Neuron (in vitro differentiated cells): Measurements from ENCODE around the gene SSB.
"Not testable (repeated sequence)": the region's sequence is repeated elsewhere in the genome, so short reads cannot be mapped to it uniquely, and the experiment has no call there.

ENCODE experiments used
- H2AFZ ChIP-seq: one replicate; pipeline ENCODE4 v1.6.1; 2013; ENCODE audit warnings: low read depth, mild to moderate bottlenecking, inconsistent platforms, low read length, moderate library complexity
- H3K27me3 ChIP-seq: one replicate; pipeline ENCODE4 v1.6.1; 2013; ENCODE audit warnings: low read length; ENCODE audit not compliant: insufficient read depth
- H3K36me3 ChIP-seq: one replicate; pipeline ENCODE4 v1.6.1; 2013; ENCODE audit warnings: low read length; ENCODE audit not compliant: insufficient read depth
- H3K4me1 ChIP-seq: one replicate; pipeline ENCODE4 v1.6.1; 2013; ENCODE audit warnings: low read length; ENCODE audit not compliant: insufficient read depth
- H3K4me3 ChIP-seq: 2 replicates; pipeline ENCODE4 v1.5.1; 2013; ENCODE audit warnings: mild to moderate bottlenecking, low read length, moderate library complexity
- H3K9me3 ChIP-seq: one replicate; pipeline ENCODE4 v1.6.1; 2013; ENCODE audit warnings: low read length

The SSB gene

DNA sequence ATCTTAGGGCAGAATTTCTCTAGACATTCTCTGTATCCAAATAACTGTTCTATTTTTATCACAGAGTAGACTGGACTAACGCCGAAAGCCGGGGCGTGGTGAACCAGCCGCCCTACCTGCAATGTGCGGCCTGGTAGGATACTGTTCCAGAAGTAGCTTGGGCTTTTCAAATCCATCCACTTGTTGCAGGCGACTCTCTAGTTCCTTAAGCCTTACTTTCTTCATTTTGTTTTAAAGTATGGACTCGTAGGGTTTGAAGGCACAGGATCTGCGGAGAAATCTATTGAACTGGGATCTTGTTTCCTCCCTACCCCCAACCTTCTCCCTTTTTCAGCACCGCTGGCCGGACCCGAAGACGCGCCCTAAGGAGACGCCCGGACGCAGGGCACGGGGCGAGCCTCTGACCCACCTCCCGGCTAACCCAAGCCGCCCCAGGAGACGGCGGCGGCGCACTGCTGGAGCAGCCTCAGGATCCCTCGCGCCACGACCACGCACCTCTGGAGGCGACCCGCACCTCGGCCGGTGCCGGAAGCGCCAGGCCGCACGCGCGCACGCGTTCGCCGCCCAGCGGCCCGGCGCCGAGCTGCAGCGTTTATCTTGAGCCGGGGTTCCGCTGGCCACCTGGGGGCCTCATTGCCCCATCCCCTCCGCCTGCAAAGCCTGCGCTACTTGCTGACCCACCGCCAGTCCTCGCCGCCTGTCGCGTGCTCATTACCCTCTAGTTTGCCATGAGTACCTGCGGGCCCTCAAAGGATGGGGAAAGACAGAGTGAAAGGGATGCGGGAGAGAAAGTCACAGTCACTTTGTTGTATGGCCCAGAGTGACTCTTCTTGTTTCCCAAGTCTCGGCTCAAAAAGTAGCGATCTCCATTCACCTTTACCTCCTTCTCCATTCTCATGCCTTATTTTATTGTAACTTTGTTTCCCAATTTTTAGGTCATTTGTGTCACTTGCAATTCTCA lies 26.0 kb downstream of the SSB start, which contains the start of gene METTL5:
METTL5 (minus strand) TSS at position 533 of the 961 bp plus-strand sequence; CDS start at position 225, 308 bp downstream.
- Histone ChIP-seq H3K27me3 (no peaks in the 10 kb centered on the region), H2AFZ (peak within 1 kb of the TSS; percentile 95), H3K36me3 (peaks cover 9% of the 10 kb centered on the region), H3K4me3 (peak within 1 kb of the TSS; percentile 91), H3K9me3 (no peaks in the 10 kb centered on the region), H3K4me1 (peaks cover 19% of the 10 kb centered on the region)

DNA sequence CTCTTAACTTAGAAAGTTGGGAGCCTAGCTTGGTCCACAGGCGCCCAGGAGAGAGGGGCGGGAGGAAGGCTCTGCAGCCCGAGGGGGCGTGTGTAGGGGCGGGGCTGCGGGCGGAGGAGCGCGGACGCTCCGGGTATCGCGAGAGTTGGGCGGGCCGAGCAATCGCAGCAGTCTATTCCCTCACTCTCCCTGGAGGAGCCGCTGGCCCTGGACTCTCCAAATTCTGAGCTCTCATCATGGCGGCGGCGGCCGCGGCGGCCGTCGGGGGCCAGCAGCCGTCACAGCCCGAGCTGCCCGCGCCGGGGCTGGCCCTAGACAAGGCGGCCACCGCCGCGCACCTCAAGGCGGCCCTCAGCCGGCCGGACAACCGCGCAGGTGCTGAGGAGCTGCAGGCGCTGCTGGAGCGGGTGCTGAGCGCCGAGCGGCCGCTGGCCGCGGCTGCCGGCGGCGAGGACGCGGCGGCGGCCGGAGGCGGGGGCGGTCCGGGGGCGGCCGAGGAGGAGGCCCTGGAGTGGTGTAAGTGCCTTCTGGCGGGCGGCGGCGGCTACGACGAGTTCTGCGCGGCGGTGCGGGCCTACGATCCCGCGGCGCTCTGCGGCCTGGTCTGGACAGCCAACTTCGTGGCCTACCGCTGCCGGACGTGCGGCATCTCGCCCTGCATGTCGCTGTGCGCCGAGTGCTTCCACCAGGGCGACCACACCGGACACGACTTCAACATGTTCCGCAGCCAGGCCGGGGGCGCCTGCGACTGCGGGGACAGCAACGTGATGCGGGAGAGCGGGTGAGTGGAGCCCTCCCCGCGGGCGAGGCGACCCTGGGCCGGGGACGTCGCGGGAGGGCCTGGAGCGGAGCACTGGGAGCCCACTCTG lies 28.8 kb downstream of the SSB start, which contains the start of gene UBR3:
UBR3 (plus strand) TSS at position 183 of the 869 bp plus-strand sequence; CDS start at position 237, 54 bp downstream.
- Histone ChIP-seq H2AFZ (peak within 1 kb of the TSS; percentile 78), H3K4me3 (peak within 1 kb of the TSS; percentile 92), H3K4me1 (peaks cover 18% of the 10 kb centered on the region), H3K27me3 (no peaks in the 10 kb centered on the region), H3K36me3 (peaks cover 9% of the 10 kb centered on the region), H3K9me3 (no peaks in the 10 kb centered on the region)

DNA sequence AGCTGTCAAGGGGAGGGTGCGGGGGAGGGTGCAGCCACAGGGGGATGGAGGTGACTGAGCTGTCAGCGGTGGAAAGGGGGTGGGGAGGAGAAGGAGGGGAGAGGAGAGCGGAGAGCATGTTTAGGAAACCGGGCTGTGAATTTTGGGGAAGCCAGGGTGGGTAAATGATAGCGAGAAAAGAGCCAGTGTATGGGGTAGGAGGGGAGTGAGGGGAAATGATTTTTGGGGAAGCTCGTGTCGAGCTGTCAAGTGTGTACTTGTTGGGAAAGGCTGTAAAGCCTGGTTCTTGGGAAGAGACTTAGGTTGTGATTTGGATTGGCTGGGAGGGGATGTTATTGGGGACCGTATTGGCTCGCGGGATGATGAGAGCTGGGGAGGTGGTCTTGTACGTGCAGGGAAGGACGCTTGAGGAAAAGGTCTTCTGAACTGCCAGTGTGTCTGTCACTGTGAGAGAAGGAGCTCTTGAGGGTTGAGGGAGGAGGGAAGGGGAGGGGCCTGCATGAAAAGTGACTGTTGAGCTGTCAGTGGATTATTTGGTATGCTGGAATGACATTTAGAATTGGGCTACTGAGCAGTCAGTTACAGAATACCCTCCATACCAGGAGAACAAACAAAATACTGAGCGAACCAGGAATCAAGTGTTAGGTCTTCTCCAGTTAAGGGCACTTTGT lies 29.6 kb downstream of the SSB start:
- Histone ChIP-seq H3K4me1 (peaks cover 14% of the 10 kb centered on the region), H3K9me3 (no peaks in the 10 kb centered on the region), H3K36me3 (peaks cover 9% of the 10 kb centered on the region), H2AFZ (peak overlapping the region; percentile 32), H3K27me3 (no peaks in the 10 kb centered on the region), H3K4me3 (peak overlapping the region; percentile 92)

DNA sequence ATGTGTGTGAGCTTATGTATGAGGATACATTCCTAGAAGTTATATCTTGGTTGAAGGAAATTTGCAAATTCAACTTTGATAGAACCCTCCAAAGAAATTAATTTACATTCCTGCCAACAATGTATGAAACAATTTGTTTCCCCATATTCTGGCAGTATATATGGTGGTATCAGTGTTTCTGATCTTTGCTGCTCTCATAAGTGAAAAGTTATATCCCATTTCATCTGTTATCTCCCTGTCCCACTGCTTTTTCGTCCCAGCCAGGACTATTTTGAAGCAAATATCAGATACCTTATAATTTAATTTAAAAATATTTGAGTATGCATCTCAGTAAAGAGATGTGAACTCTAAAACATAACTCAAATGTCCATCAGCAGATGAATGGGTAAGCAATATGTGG lies 35.7 kb downstream of the SSB start:
- Histone ChIP-seq H3K4me1 (no peaks in the 10 kb centered on the region), H3K4me3 (no peak overlapping the region), H3K36me3 (peaks cover 9% of the 10 kb centered on the region), H3K27me3 (no peaks in the 10 kb centered on the region), H2AFZ (no peak overlapping the region), H3K9me3 (no peaks in the 10 kb centered on the region)

DNA sequence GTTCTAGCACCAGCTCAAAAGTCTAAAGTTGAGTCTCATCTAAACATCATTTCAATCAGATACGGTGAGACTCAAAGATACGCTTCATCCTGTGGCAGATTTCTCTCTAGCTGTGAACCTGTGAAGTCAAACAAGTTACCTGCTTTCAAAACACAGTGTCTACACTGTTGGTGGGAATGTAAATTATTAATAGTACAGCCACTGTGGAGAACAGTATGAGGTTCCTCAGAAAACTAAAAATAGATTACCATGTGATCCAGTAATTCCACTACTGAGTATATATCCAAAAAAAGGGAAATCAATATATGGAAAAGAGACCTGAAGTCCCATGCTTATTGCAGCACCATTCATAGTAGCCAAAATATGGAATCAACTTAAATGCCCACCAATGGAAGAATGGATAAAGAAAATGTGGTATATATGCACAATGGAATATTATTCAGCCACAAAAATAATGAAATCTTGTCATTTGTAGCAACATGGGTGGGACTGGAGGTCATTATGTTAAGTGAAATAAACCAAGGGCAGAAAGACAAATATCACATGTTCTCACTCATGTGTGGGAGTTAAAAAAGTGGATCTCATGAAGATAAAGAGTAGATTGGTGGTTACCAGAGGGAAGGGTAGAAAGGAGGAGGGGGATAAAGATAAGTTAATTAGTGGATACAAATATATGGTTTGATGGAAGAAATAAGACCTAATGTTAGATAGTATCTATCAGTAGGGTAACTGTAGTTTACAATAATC lies 40.2 kb downstream of the SSB start:
- Histone ChIP-seq H3K36me3 (peaks cover 2% of the 10 kb centered on the region), H3K4me1 (no peaks in the 10 kb centered on the region), H2AFZ (no peak overlapping the region), H3K9me3 (peaks cover 3% of the 10 kb centered on the region), H3K27me3 (no peaks in the 10 kb centered on the region), H3K4me3 (no peak overlapping the region)

DNA sequence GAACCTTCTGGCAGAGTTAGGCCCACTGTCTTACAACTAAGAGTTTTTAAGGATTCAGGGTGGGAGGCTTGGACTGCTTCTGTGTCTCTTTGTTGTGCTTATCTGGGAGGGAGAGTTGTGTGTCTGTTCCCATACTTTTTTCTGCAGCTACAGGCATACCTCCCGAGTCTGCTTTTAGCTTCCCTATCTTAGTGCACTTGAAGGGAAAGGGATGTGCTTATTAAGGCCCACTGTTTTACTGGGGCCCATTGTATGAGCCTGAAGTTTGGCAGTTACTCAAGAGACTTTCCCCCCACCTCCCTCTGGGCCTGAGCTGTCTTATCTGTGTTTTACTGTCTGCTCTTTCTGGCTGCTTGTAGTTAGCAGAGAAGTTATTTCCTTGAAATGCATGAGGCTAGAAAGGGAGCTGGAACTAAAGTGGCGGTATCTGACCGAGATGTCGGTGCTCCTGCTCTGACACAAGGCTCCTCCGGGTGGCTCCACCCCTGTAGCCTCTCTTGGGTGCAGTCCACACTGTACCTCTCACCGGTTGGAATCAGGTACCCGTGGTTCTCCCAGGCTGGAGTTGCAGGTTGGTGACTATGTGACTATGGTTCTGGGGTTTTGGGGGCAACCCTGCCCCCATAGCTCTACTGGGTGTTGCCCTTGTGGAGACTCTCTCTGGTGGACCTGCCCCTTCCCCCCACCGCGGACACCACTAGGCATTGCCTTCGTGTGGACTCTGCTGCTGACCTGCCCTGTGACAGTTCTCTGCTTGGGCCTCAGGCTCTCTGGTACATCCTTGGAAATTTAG lies 41.5 kb downstream of the SSB start:
- Histone ChIP-seq H3K9me3 (peaks cover 3% of the 10 kb centered on the region), H3K4me1 (no peaks in the 10 kb centered on the region), H3K4me3 (no peak overlapping the region), H3K27me3 (no peaks in the 10 kb centered on the region), H3K36me3 (peaks cover 4% of the 10 kb centered on the region), H2AFZ (no peak overlapping the region)

DNA sequence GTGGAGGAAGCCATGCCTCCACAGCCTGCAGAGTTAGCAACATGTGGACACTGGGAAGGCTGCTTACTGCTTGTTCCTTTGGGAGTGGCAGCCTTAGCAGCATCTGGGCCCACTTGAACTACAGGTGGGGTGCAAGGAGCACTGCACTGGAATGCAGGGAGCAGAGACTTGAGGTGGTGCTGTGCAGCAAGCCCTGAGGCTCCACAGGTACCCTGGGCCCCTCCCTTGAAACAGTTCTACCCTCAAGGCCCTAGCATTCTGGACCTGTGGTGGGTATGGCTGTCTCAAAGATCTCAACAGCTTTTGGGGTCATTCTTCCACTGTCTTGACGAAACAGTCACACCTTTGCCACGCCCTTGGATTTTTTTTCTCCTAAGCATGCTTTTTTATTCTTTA lies 42.1 kb downstream of the SSB start:
- H3K9me3 ChIP-seq, result peaks cover 3% of the 10 kb centered on the region
- H3K4me3 ChIP-seq, result no peak overlapping the region
- H3K4me1 ChIP-seq, result no peaks in the 10 kb centered on the region

DNA sequence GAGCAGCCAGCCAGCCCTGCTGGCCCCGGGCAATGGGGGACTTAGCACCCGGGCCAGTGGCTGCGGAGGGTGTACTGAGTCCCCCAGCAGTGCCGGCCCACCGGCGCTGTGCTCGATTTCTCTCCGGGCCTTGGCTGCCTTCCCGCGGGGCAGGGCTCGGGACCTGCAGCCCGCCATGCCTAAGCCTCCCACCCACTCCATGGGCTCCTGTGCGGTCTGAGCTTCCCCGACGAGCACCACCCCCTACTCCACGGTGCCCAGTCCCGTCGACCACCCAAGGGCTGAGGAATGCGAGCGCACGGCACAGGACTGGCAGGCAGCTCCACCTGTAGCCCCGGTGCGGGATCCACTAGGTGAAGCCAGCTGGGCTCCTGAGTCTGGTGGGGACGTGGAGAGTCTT lies 43.0 kb downstream of the SSB start:
- H3K4me3 ChIP-seq, H3K4me1 ChIP-seq, H3K36me3 ChIP-seq, H2AFZ ChIP-seq, H3K27me3 ChIP-seq, H3K9me3 ChIP-seq: not testable (repeated sequence)

More for the DNA sequence above, 42.1 kb downstream of the SSB start:
- Histone ChIP-seq H3K27me3 (no peaks in the 10 kb centered on the region), H3K36me3 (peaks cover 4% of the 10 kb centered on the region), H2AFZ (no peak overlapping the region)

DNA sequence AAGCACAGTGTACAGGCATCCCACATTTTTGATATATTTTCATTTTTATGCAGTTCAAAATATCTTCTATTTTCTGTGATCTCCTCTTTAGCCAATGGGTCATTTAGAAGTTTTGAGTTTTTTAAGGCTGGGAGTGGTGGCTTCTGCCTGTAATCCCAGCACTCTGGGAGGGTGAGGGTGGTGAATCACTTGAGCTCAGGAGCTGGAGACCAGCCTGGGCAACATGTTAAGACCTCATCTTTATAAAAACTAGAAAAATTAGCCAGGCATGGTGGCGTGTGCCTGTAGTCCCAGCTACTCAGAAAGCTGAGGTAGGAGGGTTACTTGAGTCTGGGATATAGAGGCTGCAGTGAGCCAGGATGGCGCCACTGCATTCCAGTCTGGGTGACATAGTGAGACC lies 46.3 kb downstream of the SSB start:
- peaks cover 7% of the 10 kb centered on the region for H3K36me3 ChIP-seq
- no peaks in the 10 kb centered on the region for H3K27me3 ChIP-seq
- peaks cover 5% of the 10 kb centered on the region for H3K9me3 ChIP-seq
- H3K4me1 ChIP-seq, result no peaks in the 10 kb centered on the region
- H3K4me3 ChIP-seq, result no peak overlapping the region
- H2AFZ ChIP-seq, result no peak overlapping the region

DNA sequence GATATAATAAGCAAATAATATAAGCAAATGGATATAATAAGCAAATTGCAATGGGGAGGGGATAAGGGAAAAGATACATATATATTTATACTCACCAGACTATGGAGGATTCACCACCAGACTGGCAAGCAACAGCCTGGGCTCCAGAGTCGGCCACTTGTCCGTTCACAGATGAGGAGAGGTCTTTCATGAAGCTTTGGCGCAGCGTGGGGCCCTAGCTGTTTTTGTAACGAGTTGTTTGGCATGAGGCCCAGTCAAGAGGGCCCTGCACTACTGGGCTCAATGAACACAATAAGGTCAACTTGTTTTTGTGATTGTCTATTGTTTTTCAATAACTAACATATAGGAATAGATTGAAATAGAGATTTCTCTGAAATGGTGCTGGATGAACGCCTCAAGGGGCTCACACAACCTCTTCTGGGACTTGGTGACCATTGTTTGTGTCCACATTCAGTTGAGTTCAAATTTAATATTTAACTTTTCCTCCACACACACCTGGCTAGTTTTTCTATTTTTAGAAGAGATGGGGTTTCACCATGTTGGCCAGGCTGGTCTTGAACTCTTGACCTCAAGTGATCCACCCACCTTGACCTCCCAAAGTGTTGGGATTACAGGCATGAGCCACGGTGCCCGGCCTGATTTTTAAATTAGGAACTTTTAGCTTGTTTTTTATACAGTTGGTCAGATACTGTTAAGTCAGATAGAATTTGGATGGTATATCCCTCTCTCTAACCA lies 50.5 kb downstream of the SSB start:
- H3K4me3 ChIP-seq, H3K9me3 ChIP-seq, H3K27me3 ChIP-seq, H3K36me3 ChIP-seq, H2AFZ ChIP-seq, H3K4me1 ChIP-seq: not testable (repeated sequence)

DNA sequence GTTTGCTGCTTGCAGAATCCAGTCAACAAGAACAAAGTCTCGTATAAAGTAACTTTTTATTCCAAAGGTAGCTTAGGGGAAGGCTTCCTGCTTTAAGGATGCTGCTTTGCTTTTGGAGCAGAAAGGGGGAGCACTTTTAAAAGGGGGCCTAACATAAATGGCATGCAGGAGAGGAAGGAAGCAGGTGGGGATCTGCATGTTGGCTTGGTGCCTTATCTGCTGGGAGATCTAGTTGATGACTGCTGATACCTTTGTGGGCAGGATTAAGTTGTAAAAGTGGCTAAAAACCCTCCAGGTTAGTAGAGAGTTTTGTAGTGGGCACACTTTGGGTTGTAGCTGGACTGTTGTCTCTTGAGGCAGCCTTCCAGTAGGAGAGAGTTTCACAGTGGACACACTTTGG lies 51.0 kb downstream of the SSB start:
- Histone ChIP-seq H3K36me3 (peaks cover 7% of the 10 kb centered on the region), H3K27me3 (no peaks in the 10 kb centered on the region), H3K4me3 (no peak overlapping the region), H3K9me3 (peaks cover 2% of the 10 kb centered on the region), H2AFZ (no peak overlapping the region), H3K4me1 (no peaks in the 10 kb centered on the region)
